GM04504 (cell line): ENCODE measurements around the gene SNTB2.
A peak's percentile ranks its signal among the peaks of the same experiment; 100 is the strongest.
"Not testable (repeated sequence)": the region's sequence is repeated elsewhere in the genome, so short reads cannot be mapped to it uniquely, and the experiment has no call there.

ENCODE experiments used
- DNase-seq: peaks from one replicate; pipeline ENCODE4 v3.0.0-alpha.2; 2012; ENCODE audit warnings: low read depth

SNTB2 gene

GRCh38 chr16:69286941-69287713 is 100.2 kb downstream of the SNTB2 start:
- DNase-seq: no peak

GRCh38 chr16:69291657-69292056 is 104.7 kb downstream of the SNTB2 start:
- DNase-seq: not testable (repeated sequence)

GRCh38 chr16:69293401-69293800 is 106.4 kb downstream of the SNTB2 start:
- DNase-seq: no peak

- DNase-seq: no peak
Measured at GRCh38 chr16:69294051-69294450, 107.1 kb downstream of the SNTB2 start.

- not testable (repeated sequence) for DNase-seq
Measured at GRCh38 chr16:69296771-69297170, 109.8 kb downstream of the SNTB2 start.

GRCh38 chr16:69298261-69298660 is 111.3 kb downstream of the SNTB2 start:
- DNase-seq: no peak

GRCh38 chr16:69301187-69301586 is 114.2 kb downstream of the SNTB2 start:
- no peak for DNase-seq

- no peak for DNase-seq
Measured at GRCh38 chr16:69301861-69302260, 114.9 kb downstream of the SNTB2 start.

GRCh38 chr16:69302301-69302700 is 115.3 kb downstream of the SNTB2 start:
- no peak for DNase-seq

- DNase-seq: no peak
Measured at GRCh38 chr16:69306031-69306430, 119.1 kb downstream of the SNTB2 start.

- no peak for DNase-seq
Measured at GRCh38 chr16:69307091-69307490, 120.1 kb downstream of the SNTB2 start.

- DNase-seq: no peak
Measured at GRCh38 chr16:69307856-69308255, 120.9 kb downstream of the SNTB2 start.

- DNase-seq: no peak
Measured at GRCh38 chr16:69309316-69309715, 122.4 kb downstream of the SNTB2 start.

GRCh38 chr16:69310653-69311532 is 123.9 kb downstream of the SNTB2 start, which contains the start of gene VPS4A:
VPS4A (plus strand) TSS chr16:69311350; CDS start chr16:69311512, 162 bp downstream.
- DNase-seq: peak; percentile 93

- DNase-seq: no peak
Measured at GRCh38 chr16:69311533-69312387, 124.8 kb downstream of the SNTB2 start.

- no peak for DNase-seq
Measured at GRCh38 chr16:69313469-69313868, 126.5 kb downstream of the SNTB2 start.

- no peak for DNase-seq
Measured at GRCh38 chr16:69314534-69314933, 127.6 kb downstream of the SNTB2 start.

GRCh38 chr16:69315486-69316311 is 128.7 kb downstream of the SNTB2 start:
- no peak for DNase-seq

- DNase-seq: no peak
Measured at GRCh38 chr16:69316595-69317034, 129.7 kb downstream of the SNTB2 start.

GRCh38 chr16:69318177-69318910 is 131.4 kb downstream of the SNTB2 start:
- DNase-seq: no peak
